Measurements from ENCODE around the gene APLP2. TPM values are rescaled to one million over a fixed set of nuclear protein-coding genes. Genes with fewer than 3 reads are reported as not detected.

The APLP2 gene
- total RNA-seq, 3 donors from 2014 or later (not counting 1 experiment from before 2014, with no cell fraction given) = 99.8 to 119 (median 116) TPM

GRCh38 chr11:130101661-130102060 lies 32.0 kb downstream of the APLP2 start:
- ATAC-seq (no peak), DNase-seq (no peak)
- no peaks in the 10 kb centered on the region for H3K9me3 Mint-ChIP-seq
- no peaks in the 10 kb centered on the region for H3K9me3 ChIP-seq (ENCODE audit: control insufficient read depth, insufficient read depth, low read length)
- intact Hi-C loops (cut with micrococcal nuclease) = no loop called here
- no peak overlapping the region for H3K27ac Mint-ChIP-seq
- H3K4me1 Mint-ChIP-seq = peaks cover 27 to 40% of the 10 kb centered on the region in 2 donors
- no peak overlapping the region for H3K4me3 ChIP-seq (ENCODE audit: low read length)
- no peaks in the 10 kb centered on the region for H3K4me1 ChIP-seq (ENCODE audit: control insufficient read depth, insufficient read depth, low read length)
- H3K27ac ChIP-seq (ENCODE audit: low read length) = no peak overlapping the region
- H3K36me3 Mint-ChIP-seq = no peaks in the 10 kb centered on the region
- TF ChIP-seq, protein P1, sequence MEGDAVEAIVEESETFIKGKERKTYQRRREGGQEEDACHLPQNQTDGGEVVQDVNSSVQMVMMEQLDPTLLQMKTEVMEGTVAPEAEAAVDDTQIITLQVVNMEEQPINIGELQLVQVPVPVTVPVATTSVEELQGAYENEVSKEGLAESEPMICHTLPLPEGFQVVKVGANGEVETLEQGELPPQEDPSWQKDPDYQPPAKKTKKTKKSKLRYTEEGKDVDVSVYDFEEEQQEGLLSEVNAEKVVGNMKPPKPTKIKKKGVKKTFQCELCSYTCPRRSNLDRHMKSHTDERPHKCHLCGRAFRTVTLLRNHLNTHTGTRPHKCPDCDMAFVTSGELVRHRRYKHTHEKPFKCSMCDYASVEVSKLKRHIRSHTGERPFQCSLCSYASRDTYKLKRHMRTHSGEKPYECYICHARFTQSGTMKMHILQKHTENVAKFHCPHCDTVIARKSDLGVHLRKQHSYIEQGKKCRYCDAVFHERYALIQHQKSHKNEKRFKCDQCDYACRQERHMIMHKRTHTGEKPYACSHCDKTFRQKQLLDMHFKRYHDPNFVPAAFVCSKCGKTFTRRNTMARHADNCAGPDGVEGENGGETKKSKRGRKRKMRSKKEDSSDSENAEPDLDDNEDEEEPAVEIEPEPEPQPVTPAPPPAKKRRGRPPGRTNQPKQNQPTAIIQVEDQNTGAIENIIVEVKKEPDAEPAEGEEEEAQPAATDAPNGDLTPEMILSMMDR (IDR thresholded peaks at IDR 0.05) = no peak
- H3K4me3 Mint-ChIP-seq = no peak overlapping the region
- no peaks in the 10 kb centered on the region for H3K27me3 ChIP-seq (ENCODE audit: control insufficient read depth, insufficient read depth, low read length)
- WGBS (ENCODE audit: insufficient coverage) = 90% methylated on average over 5 of the region's 5 CpGs
- no peaks in the 10 kb centered on the region for H3K36me3 ChIP-seq (ENCODE audit: control insufficient read depth, insufficient read depth, low read length)
- no peaks in the 10 kb centered on the region for H3K27me3 Mint-ChIP-seq (ENCODE audit: low read depth in 2 of 2)

DNA sequence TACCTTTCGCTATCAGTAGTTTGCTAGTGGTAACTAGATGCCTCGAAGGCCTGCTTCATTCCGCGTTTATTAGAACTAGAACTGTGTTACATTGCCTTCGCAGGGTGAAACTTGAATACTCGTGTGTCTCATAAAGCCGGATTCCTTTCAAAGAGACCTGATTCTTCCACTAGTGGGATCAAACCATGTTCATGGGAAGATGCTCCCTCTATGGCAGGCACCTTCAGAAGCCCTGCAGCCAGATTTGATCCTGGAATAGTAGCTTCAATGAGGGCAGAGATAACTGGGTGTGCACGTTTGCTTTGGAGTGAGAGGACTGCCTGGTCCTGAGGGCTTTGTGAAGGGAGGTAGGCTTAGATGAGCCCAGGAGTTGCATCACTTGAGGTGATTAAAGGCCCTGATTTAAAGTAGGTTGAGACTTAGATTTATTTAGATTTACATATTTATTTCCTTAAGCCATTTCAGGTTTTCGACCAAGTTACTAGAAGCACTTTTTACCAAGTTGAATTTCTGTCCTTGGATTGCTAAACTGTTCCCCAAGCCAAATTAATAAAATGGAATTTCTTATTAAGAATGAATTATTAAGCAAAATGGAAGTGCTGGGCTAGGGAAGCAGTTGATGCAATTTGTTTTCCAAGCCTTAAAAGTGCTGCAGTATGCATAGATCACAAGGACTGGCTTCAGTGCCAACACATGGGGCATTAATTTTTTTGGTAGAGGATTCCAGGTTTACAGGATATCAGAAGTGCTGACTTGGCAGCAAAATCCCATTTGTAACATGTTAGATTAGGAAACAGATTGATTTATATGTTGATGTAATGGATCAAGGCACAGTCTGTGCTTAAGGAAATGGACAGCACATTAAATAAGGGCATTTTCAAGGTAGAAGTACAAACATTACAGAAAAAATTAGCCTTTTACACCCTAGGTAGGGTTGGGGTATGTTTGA lies 32.9 kb downstream of the APLP2 start:
- intact Hi-C loops (cut with micrococcal nuclease) = no loop called here
- no peaks in the 10 kb centered on the region for H3K36me3 Mint-ChIP-seq
- H3K4me1 Mint-ChIP-seq = peaks cover 27 to 35% of the 10 kb centered on the region in 2 donors
- H3K4me3 ChIP-seq (ENCODE audit: low read length) = no peak overlapping the region
- no peak for DNase-seq
- H3K27me3 Mint-ChIP-seq (ENCODE audit: low read depth in 2 of 2) = no peaks in the 10 kb centered on the region
- H3K9me3 ChIP-seq (ENCODE audit: control insufficient read depth, insufficient read depth, low read length) = no peaks in the 10 kb centered on the region
- H3K27ac Mint-ChIP-seq = peak overlapping the region in 1 of 2 donors; percentile 57
- no peak overlapping the region for H3K27ac ChIP-seq (ENCODE audit: low read length)
- TF ChIP-seq, protein P1 (IDR thresholded peaks at IDR 0.05) = no peak
- no peaks in the 10 kb centered on the region for H3K27me3 ChIP-seq (ENCODE audit: control insufficient read depth, insufficient read depth, low read length)
- no peaks in the 10 kb centered on the region for H3K36me3 ChIP-seq (ENCODE audit: control insufficient read depth, insufficient read depth, low read length)
- no peaks in the 10 kb centered on the region for H3K4me1 ChIP-seq (ENCODE audit: control insufficient read depth, insufficient read depth, low read length)
- ATAC-seq = no peak
- H3K9me3 Mint-ChIP-seq = no peaks in the 10 kb centered on the region
- 95% methylated on average over 8 of the region's 9 CpGs for WGBS (ENCODE audit: insufficient coverage)
- no peak overlapping the region for H3K4me3 Mint-ChIP-seq

DNA sequence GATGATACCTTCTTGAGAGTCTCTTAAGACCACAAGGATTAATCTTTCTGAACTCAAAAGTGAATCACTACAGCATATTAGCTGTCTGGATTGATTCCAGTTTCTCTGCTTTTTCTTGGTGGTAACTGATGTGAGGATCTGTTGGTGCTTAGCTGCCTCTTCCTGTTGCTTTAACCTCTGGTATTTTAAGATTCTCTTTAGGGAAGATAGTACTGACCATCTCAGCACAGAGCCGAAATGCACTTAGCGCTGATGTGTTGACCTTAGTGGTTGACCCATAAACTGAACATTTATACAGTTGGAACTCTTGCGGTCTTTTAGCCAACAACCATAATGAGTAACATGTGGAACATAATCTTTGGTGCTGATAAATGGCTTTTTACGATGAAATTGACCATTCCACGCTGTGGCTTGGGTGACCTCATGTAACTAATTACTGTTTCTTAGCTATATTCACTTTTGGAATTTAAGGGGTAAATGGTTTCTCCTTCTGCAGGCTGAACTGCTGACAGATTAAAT lies 33.7 kb downstream of the APLP2 start:
- intact Hi-C loops (cut with micrococcal nuclease) = no loop called here
- no peaks in the 10 kb centered on the region for H3K9me3 ChIP-seq (ENCODE audit: control insufficient read depth, insufficient read depth, low read length)
- Mint-ChIP-seq H3K36me3 (no peaks in the 10 kb centered on the region), H3K9me3 (no peaks in the 10 kb centered on the region), H3K27ac (peak overlapping the region in 1 of 2 donors; percentile 57), H3K27me3 (ENCODE audit: low read depth in 2 of 2) (no peaks in the 10 kb centered on the region), H3K4me3 (no peak overlapping the region), H3K4me1 (peaks cover 27 to 35% of the 10 kb centered on the region in 2 donors)
- ATAC-seq (peak in 1 of 3 donors; percentile 29), DNase-seq (no peak)
- H3K4me3 ChIP-seq (ENCODE audit: low read length) = no peak overlapping the region
- H3K4me1 ChIP-seq (ENCODE audit: control insufficient read depth, insufficient read depth, low read length) = no peaks in the 10 kb centered on the region
- H3K36me3 ChIP-seq (ENCODE audit: control insufficient read depth, insufficient read depth, low read length) = no peaks in the 10 kb centered on the region
- no peak overlapping the region for H3K27ac ChIP-seq (ENCODE audit: low read length)
- 74% methylated on average over 5 of the region's 5 CpGs for WGBS (ENCODE audit: insufficient coverage)
- no peaks in the 10 kb centered on the region for H3K27me3 ChIP-seq (ENCODE audit: control insufficient read depth, insufficient read depth, low read length)
- TF ChIP-seq, protein P1 (IDR thresholded peaks at IDR 0.05) = no peak

All from natural killer cell (primary cell).